ENCODE measurements around the gene SETD6.

Gene SETD6

DNA sequence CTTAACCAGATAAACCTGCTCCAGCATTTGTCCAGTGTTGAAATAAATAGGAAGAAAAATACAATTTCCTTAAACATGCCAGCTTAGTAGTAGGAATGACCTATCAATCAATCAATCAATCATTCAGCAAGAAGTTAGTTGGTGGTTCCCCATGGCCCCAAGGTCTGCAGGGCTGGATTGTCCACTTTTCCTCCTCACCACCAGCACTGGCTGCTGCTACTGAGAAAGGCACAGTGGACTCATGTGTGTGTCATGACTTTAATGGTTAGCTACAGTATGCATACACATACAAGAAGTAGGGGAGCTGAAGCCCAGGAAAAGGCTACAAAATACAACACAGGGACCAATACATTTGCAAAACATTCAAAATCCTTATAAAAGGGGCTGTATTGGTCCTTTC, 4.4 kb downstream of the SETD6 start:
- H3K27me3 ChIP-seq (ENCODE audit: control insufficient read depth in 1 of 2, insufficient read depth in 2 of 2, low read length in 2 of 2), result no peaks in the 10 kb centered on the region
- no peak overlapping the region for H3K27ac ChIP-seq (ENCODE audit: low read length)
- H3K9ac ChIP-seq (ENCODE audit: low read length in 2 of 2), result no peak overlapping the region
- H3K36me3 ChIP-seq (ENCODE audit: control insufficient read depth in 2 of 2, insufficient read depth in 2 of 2, low read length in 2 of 2), result peaks cover 48 to 52% of the 10 kb centered on the region in 2 donors
- H3K4me3 ChIP-seq (ENCODE audit: low read length in 2 of 2), result no peak overlapping the region
- H3K4me1 ChIP-seq (ENCODE audit: control insufficient read depth, insufficient read depth, low read length), result peaks cover 12% of the 10 kb centered on the region
- no peaks in the 10 kb centered on the region for H3K9me3 ChIP-seq (ENCODE audit: control insufficient read depth in 2 of 2, low read length in 2 of 2)

DNA sequence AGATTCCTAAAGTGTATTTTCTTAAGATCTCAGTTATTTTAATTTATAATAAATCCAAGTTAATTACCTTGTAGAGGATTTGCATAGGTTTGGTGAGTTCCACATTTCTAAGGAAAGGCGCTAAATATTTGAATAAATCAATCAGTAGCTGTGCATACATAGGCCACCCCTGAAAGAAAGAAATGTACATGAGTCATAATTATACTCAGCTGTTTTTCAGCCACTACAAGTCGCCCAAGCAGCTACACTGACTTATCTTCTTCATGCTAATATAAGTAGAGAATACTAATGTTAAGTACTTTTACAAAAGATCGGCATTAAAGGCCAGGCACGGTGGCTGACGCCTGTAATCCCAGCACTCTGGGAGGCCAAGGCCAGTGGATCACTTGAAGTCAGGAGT, 14.9 kb downstream of the SETD6 start:
- Histone ChIP-seq H3K4me3 (ENCODE audit: low read length in 2 of 2) (no peak overlapping the region), H3K36me3 (ENCODE audit: control insufficient read depth in 2 of 2, insufficient read depth in 2 of 2, low read length in 2 of 2) (peaks cover 43 to 59% of the 10 kb centered on the region in 2 donors), H3K27me3 (ENCODE audit: control insufficient read depth in 1 of 2, insufficient read depth in 2 of 2, low read length in 2 of 2) (no peaks in the 10 kb centered on the region), H3K4me1 (ENCODE audit: control insufficient read depth, insufficient read depth, low read length) (no peaks in the 10 kb centered on the region), H3K9ac (ENCODE audit: low read length in 2 of 2) (no peak overlapping the region), H3K9me3 (ENCODE audit: control insufficient read depth in 2 of 2, low read length in 2 of 2) (no peaks in the 10 kb centered on the region), H3K27ac (ENCODE audit: low read length) (no peak overlapping the region)

DNA sequence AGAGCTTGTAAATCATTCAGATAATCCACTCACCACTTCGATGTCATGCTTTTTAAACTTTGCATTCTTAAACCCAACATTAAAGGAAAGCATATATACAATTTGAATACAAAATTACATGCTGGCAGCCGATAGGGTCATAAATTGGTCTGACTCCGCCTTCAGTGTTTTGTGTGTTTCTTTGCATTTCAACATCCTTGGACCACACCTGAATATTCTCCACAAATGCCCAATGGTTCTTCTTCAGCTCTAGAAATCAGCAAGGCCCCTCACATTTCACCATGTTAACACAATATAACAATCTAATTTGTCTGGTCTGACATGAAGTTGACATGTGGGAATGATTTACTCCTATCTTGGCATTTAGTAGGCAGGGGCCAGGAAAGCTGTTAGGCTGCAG, 17.1 kb downstream of the SETD6 start:
- peaks cover 51 to 59% of the 10 kb centered on the region in 2 donors for H3K36me3 ChIP-seq (ENCODE audit: control insufficient read depth in 2 of 2, insufficient read depth in 2 of 2, low read length in 2 of 2)
- no peaks in the 10 kb centered on the region for H3K27me3 ChIP-seq (ENCODE audit: control insufficient read depth in 1 of 2, insufficient read depth in 2 of 2, low read length in 2 of 2)
- no peaks in the 10 kb centered on the region for H3K4me1 ChIP-seq (ENCODE audit: control insufficient read depth, insufficient read depth, low read length)
- no peaks in the 10 kb centered on the region for H3K9me3 ChIP-seq (ENCODE audit: control insufficient read depth in 2 of 2, low read length in 2 of 2)
- H3K27ac ChIP-seq (ENCODE audit: low read length), result no peak overlapping the region
- H3K4me3 ChIP-seq (ENCODE audit: low read length in 2 of 2), result no peak overlapping the region
- no peak overlapping the region for H3K9ac ChIP-seq (ENCODE audit: low read length in 2 of 2)

DNA sequence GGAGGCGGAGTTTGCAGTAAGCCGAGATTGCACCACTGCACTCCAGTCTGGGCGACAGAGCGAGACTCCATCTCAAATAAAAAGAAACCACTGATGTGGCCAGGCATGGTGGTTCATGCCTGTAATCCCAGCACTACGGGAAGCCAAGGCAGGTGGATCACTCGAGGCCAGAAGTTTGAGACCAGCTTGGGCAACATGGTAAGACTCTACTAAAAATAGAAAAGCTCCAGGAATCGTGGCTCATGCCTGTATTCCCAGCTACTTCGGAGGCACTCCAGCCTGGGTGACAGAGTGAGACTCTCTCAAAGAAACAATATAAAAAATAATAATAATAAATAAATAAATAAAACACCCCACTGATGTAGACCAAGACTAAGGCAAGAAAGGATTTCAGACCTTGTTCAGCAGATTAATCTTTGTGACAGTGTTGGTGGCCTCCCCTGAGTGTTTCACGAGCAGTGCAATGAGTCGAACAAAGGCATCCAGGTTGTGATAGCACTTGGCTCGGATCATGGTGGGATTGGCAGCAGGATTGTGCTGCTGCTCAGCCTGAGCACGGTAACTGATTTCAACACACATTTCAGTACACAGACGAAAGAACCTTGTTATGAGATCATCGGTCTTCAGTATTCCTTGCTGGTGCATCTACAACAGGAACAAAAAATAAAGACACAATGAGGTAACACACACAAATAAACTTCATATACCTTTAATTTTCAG, 18.6 kb downstream of the SETD6 start:
- Histone ChIP-seq H3K9me3 (ENCODE audit: control insufficient read depth in 2 of 2, low read length in 2 of 2) (no peaks in the 10 kb centered on the region), H3K36me3 (ENCODE audit: control insufficient read depth in 2 of 2, insufficient read depth in 2 of 2, low read length in 2 of 2) (peaks cover 60 to 64% of the 10 kb centered on the region in 2 donors), H3K27ac (ENCODE audit: low read length) (no peak overlapping the region)

DNA sequence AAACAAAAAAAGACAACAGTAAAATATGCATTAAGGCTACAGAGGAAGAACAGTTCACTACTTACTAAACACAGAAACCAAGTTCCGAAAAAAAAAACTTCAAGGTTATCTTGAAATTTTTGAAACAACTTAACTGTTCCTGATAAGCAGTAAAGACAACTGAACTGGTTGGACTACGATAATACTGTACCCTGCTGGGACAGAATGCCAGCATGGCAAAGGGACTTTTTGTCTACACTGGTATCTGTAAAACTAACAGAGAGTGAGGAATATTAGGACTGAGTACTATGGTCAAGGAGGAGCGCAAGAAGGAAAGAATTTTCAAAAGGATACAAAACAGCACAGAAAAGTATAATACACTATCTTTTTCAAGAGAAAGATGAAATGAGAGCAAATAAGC, 19.8 kb downstream of the SETD6 start:
- Histone ChIP-seq H3K27me3 (ENCODE audit: control insufficient read depth in 1 of 2, insufficient read depth in 2 of 2, low read length in 2 of 2) (no peaks in the 10 kb centered on the region), H3K27ac (ENCODE audit: low read length) (no peak overlapping the region), H3K9ac (ENCODE audit: low read length in 2 of 2) (no peak overlapping the region), H3K4me1 (ENCODE audit: control insufficient read depth, insufficient read depth, low read length) (no peaks in the 10 kb centered on the region), H3K9me3 (ENCODE audit: control insufficient read depth in 2 of 2, low read length in 2 of 2) (no peaks in the 10 kb centered on the region), H3K4me3 (ENCODE audit: low read length in 2 of 2) (no peak overlapping the region), H3K36me3 (ENCODE audit: control insufficient read depth in 2 of 2, insufficient read depth in 2 of 2, low read length in 2 of 2) (peaks cover 64 to 72% of the 10 kb centered on the region in 2 donors)

More for the DNA sequence above, 18.6 kb downstream of the SETD6 start:
- H3K4me1 ChIP-seq (ENCODE audit: control insufficient read depth, insufficient read depth, low read length), result no peaks in the 10 kb centered on the region
- H3K9ac ChIP-seq (ENCODE audit: low read length in 2 of 2), result no peak overlapping the region
- H3K4me3 ChIP-seq (ENCODE audit: low read length in 2 of 2), result no peak overlapping the region
- H3K27me3 ChIP-seq (ENCODE audit: control insufficient read depth in 1 of 2, insufficient read depth in 2 of 2, low read length in 2 of 2), result no peaks in the 10 kb centered on the region

DNA sequence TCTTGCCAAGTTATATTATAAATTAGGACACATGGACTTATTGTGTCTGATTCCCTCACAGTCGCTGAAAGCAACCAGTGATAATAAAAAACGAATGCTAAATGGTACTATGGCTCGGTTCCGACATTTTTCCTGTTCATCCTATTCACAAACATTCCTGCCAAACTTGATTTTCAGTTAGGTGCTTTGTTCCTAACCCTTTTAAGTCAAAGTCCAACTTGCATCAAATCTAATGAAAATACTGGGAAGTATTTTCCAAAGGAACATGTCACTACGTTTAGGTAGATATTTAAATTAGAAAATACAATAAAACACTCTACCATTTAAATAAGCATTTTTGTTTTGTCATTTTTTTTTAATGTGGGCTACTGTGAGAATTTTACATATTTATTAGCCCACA, 21.0 kb downstream of the SETD6 start:
- H3K36me3 ChIP-seq (ENCODE audit: control insufficient read depth in 2 of 2, insufficient read depth in 2 of 2, low read length in 2 of 2), result peaks cover 66 to 74% of the 10 kb centered on the region in 2 donors
- H3K4me3 ChIP-seq (ENCODE audit: low read length in 2 of 2), result no peak overlapping the region
- H3K27ac ChIP-seq (ENCODE audit: low read length), result no peak overlapping the region

DNA sequence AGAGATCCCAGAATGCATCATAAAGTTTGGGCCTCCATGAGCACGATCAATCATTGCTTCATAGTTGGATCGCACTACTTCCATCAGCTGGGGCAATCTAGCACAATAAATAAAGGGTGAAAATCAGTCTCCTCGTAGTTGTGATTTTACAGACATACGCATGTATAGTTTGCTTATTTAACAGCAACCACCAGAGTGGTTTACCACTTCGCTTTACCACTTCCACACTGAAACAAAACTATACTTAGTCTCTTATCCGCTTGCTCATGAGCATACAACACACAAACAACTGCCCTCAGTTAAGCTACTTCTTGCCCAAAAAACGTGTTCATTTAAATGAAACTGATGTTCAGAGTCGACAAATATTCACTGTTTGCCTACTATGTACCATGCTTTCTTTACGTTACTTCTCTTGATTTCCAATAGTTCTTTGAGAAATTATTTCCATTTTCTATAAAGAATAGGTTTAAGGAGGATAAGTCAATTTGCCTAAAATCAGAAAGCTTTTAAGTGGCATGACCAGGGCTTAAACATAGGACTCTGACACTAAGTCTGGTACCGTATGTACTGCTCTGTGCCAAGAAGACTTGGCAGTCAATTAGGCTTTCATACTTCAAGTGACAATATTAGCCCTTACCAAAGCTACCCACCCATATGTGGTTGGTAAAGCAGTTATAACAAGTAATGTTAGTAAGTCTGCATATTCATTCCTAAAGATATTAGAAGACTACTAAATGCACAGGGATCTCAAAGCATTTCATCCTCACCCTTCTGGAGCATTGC, 22.0 kb downstream of the SETD6 start:
- Histone ChIP-seq H3K4me3 (ENCODE audit: low read length in 2 of 2) (no peak overlapping the region), H3K9ac (ENCODE audit: low read length in 2 of 2) (no peak overlapping the region), H3K27me3 (ENCODE audit: control insufficient read depth in 1 of 2, insufficient read depth in 2 of 2, low read length in 2 of 2) (no peaks in the 10 kb centered on the region), H3K4me1 (ENCODE audit: control insufficient read depth, insufficient read depth, low read length) (no peaks in the 10 kb centered on the region), H3K27ac (ENCODE audit: low read length) (no peak overlapping the region), H3K9me3 (ENCODE audit: control insufficient read depth in 2 of 2, low read length in 2 of 2) (no peaks in the 10 kb centered on the region), H3K36me3 (ENCODE audit: control insufficient read depth in 2 of 2, insufficient read depth in 2 of 2, low read length in 2 of 2) (peaks cover 64 to 74% of the 10 kb centered on the region in 2 donors)

More for the DNA sequence above, 21.0 kb downstream of the SETD6 start:
- Histone ChIP-seq H3K9ac (ENCODE audit: low read length in 2 of 2) (no peak overlapping the region), H3K9me3 (ENCODE audit: control insufficient read depth in 2 of 2, low read length in 2 of 2) (no peaks in the 10 kb centered on the region), H3K4me1 (ENCODE audit: control insufficient read depth, insufficient read depth, low read length) (no peaks in the 10 kb centered on the region), H3K27me3 (ENCODE audit: control insufficient read depth in 1 of 2, insufficient read depth in 2 of 2, low read length in 2 of 2) (no peaks in the 10 kb centered on the region)

DNA sequence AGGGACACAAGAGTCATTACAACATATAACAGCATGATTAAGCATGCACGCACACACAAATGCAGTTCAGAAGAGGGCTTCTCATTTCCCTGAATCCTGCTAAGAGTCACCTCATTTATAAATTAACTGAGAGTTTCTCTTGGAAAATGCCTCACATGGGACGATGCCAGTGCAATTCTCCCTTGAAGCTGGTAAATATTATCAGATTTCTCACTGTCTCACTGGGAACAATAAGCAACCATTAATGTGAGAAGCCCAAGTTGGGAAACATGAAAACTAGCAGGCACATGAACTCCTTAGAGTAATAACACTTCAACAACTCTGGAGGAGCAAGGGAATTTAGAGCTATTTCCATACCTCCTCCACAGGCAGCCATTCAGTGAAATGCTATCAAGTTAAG, 26.4 kb downstream of the SETD6 start:
- Histone ChIP-seq H3K27ac (ENCODE audit: low read length) (no peak overlapping the region), H3K4me1 (ENCODE audit: control insufficient read depth, insufficient read depth, low read length) (no peaks in the 10 kb centered on the region), H3K4me3 (ENCODE audit: low read length in 2 of 2) (no peak overlapping the region), H3K9ac (ENCODE audit: low read length in 2 of 2) (no peak overlapping the region), H3K9me3 (ENCODE audit: control insufficient read depth in 2 of 2, low read length in 2 of 2) (no peaks in the 10 kb centered on the region), H3K36me3 (ENCODE audit: control insufficient read depth in 2 of 2, insufficient read depth in 2 of 2, low read length in 2 of 2) (peaks cover 61 to 83% of the 10 kb centered on the region in 2 donors), H3K27me3 (ENCODE audit: control insufficient read depth in 1 of 2, insufficient read depth in 2 of 2, low read length in 2 of 2) (no peaks in the 10 kb centered on the region)

DNA sequence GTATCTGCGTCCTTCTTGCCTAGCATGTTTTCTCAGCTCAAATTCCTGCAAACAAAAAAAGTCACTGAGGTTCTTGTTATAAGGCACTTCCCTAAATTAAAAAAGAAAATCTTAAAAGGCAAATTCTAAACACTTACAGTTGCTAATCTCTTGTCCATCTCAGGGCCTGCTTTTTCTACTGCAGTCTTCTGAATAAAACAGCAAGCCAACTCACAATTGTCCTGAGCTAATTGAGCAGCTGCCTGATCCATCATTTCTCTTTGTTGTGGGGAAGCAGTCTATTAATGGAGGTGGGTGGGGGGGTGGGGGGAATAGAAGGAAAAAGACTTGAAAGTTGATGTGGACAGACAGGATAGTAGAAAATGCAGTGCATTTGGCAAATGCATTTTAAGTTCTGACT, 27.0 kb downstream of the SETD6 start:
- Histone ChIP-seq H3K27me3 (ENCODE audit: control insufficient read depth in 1 of 2, insufficient read depth in 2 of 2, low read length in 2 of 2) (no peaks in the 10 kb centered on the region), H3K27ac (ENCODE audit: low read length) (no peak overlapping the region), H3K4me1 (ENCODE audit: control insufficient read depth, insufficient read depth, low read length) (no peaks in the 10 kb centered on the region), H3K9me3 (ENCODE audit: control insufficient read depth in 2 of 2, low read length in 2 of 2) (no peaks in the 10 kb centered on the region), H3K9ac (ENCODE audit: low read length in 2 of 2) (no peak overlapping the region), H3K4me3 (ENCODE audit: low read length in 2 of 2) (no peak overlapping the region), H3K36me3 (ENCODE audit: control insufficient read depth in 2 of 2, insufficient read depth in 2 of 2, low read length in 2 of 2) (peaks cover 55 to 77% of the 10 kb centered on the region in 2 donors)

DNA sequence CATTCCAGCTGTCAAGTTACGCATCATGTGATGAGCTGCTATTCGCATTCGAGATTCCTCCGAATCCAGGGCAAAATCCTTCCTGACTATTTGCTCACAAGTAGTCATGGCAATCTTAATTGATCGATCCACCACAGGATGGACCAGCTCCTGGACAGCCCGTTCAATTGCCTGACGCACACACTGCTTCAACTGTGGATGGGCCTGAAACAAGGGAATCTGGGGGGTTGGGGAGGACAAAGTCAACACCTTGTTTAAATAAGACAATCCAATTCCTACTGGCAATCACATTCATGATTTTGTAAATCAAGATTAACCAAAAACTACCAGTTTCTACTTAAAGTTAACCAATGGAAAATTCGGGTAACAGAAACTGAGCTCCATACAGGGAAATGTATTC, 28.4 kb downstream of the SETD6 start:
- Histone ChIP-seq H3K27ac (ENCODE audit: low read length) (no peak overlapping the region), H3K4me3 (ENCODE audit: low read length in 2 of 2) (no peak overlapping the region), H3K9ac (ENCODE audit: low read length in 2 of 2) (no peak overlapping the region), H3K36me3 (ENCODE audit: control insufficient read depth in 2 of 2, insufficient read depth in 2 of 2, low read length in 2 of 2) (peaks cover 43 to 63% of the 10 kb centered on the region in 2 donors), H3K27me3 (ENCODE audit: control insufficient read depth in 1 of 2, insufficient read depth in 2 of 2, low read length in 2 of 2) (no peaks in the 10 kb centered on the region), H3K9me3 (ENCODE audit: control insufficient read depth in 2 of 2, low read length in 2 of 2) (no peaks in the 10 kb centered on the region), H3K4me1 (ENCODE audit: control insufficient read depth, insufficient read depth, low read length) (peaks cover 3% of the 10 kb centered on the region)

DNA sequence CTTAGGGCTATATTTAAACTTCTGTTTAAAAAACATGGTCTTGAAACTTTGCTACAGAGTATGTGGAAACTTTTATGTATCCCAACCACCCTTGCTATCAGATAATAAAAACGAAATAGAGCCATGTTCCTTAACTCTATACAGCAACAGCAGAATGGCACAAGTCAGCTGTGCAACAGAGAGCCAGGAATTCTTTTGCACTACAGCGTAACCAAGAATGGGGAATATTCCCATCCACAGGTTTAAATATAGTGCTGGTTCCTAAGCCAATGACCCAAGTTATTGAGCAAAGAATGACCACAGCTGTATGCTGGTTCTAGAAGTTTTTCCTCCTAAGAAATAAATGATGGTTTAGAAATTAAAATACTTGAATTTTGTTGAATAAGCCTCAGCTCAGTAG, 33.1 kb downstream of the SETD6 start:
- Histone ChIP-seq H3K9ac (ENCODE audit: low read length in 2 of 2) (no peak overlapping the region), H3K4me1 (ENCODE audit: control insufficient read depth, insufficient read depth, low read length) (peaks cover 7% of the 10 kb centered on the region), H3K27me3 (ENCODE audit: control insufficient read depth in 1 of 2, insufficient read depth in 2 of 2, low read length in 2 of 2) (no peaks in the 10 kb centered on the region), H3K27ac (ENCODE audit: low read length) (peak overlapping the region; percentile 20), H3K9me3 (ENCODE audit: control insufficient read depth in 2 of 2, low read length in 2 of 2) (no peaks in the 10 kb centered on the region), H3K4me3 (ENCODE audit: low read length in 2 of 2) (peak overlapping the region in 1 of 2 donors; percentile 4), H3K36me3 (ENCODE audit: control insufficient read depth in 2 of 2, insufficient read depth in 2 of 2, low read length in 2 of 2) (peaks cover 26 to 36% of the 10 kb centered on the region in 2 donors)

Measured in stomach smooth muscle (tissue), 2 donors.